Measurements from ENCODE around the gene ORMDL3. TPM values are rescaled to one million over a fixed set of nuclear protein-coding genes. Genes with fewer than 3 reads are reported as not detected.

ORMDL3 gene
- total RNA-seq, 6 experiments from 2014 or later: 105 to 174 (median 128) TPM

DNA sequence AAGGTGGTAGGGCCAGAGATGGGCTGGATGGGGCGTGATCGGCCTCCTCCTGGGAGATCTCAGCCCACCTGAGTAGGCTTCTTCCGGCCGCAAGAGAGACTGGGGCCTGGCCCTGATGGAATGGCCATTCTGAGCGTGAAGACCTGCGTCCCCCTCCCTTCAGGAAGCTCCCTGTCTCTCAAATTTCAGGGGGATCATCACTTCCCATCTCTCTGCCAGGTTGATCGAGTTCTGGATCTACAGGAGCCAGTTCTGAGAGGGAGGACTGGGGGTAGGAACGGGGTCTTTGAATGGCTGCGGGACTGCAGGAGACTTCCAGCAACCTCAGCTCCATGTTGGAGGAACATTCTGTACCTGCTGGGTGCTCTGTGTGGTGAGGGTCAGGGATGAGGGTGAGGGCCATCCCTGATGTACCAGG is 26.1 kb upstream of the ORMDL3 start:
- peak overlapping the region; percentile 29 to 39 (median 31) for H3K4me3 ChIP-seq
- intact Hi-C loops (cut with DNase I): no loop called here
- H3K27me3 ChIP-seq: no peaks in the 10 kb centered on the region
- H3K27ac ChIP-seq: no peak overlapping the region
- WGBS (ENCODE audit: insufficient coverage, low coverage, low lambda C conversion rate, missing lambda C conversion rate): no CpG with 5 or more reads among the region's 9 CpGs
- DNase-seq: no peak
- H3K36me3 ChIP-seq: no peaks in the 10 kb centered on the region
- no peak for TF ChIP-seq POLR2A (IDR thresholded peaks at IDR 0.05)
- TF ChIP-seq, protein P1, sequence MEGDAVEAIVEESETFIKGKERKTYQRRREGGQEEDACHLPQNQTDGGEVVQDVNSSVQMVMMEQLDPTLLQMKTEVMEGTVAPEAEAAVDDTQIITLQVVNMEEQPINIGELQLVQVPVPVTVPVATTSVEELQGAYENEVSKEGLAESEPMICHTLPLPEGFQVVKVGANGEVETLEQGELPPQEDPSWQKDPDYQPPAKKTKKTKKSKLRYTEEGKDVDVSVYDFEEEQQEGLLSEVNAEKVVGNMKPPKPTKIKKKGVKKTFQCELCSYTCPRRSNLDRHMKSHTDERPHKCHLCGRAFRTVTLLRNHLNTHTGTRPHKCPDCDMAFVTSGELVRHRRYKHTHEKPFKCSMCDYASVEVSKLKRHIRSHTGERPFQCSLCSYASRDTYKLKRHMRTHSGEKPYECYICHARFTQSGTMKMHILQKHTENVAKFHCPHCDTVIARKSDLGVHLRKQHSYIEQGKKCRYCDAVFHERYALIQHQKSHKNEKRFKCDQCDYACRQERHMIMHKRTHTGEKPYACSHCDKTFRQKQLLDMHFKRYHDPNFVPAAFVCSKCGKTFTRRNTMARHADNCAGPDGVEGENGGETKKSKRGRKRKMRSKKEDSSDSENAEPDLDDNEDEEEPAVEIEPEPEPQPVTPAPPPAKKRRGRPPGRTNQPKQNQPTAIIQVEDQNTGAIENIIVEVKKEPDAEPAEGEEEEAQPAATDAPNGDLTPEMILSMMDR (IDR thresholded peaks at IDR 0.05): no peak
- H3K4me1 ChIP-seq: peaks cover 0 to 20% (median 5%) of the 10 kb centered on the region in 4 donors
- ATAC-seq: no peak
- H3K9me3 ChIP-seq: no peaks in the 10 kb centered on the region

DNA sequence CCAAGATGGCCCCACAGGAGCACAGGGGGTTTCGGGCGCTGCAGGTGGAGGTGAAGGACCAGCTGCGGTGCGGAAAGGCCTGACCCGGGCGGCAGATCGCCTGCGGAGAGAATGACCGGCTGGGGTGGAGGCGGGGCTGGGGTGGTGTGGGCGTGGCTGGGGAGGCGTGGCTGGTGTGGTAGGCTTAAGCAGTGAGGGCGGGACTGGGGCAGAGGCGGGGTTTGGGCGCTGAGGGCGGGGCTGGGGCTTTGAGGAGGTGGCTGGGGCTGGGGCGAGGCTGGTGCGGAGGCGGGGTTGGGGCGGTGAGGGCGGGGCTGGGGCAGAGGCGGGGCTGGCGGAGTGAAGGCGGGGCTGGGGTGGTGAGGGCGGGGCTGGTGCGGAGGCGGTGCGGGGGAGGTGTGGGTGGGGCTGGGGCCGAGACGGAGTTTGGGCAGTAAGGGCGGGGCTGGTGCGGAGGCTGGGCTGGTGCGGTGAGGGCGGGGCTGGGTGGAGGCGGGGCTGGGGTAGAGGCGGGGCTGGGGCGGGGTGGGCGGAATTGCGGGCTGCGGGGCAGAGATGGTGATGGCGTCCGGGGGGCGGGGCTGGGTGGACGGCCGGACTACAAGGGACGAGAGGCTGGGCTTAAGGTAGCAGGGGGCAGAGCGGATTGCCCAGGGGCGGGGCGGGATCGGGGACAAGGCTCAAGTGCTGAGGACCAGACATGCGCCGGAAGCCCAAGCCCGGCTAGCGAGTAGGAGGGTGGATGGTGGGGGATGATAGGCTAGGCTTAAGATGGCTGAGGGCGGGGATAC is 25.5 kb upstream of the ORMDL3 start:
- Histone ChIP-seq H3K9me3 (no peaks in the 10 kb centered on the region), H3K27ac (no peak overlapping the region), H3K36me3 (no peaks in the 10 kb centered on the region), H3K27me3 (no peaks in the 10 kb centered on the region), H3K4me3 (peak overlapping the region; percentile 29 to 41 (median 31)), H3K4me1 (peaks cover 0 to 20% (median 5%) of the 10 kb centered on the region in 4 donors)
- DNase-seq: peak; percentile 100
- peak; percentile 87 to 94 (median 90) for ATAC-seq
- intact Hi-C loops (cut with DNase I): no loop called here
- TF ChIP-seq, protein P1 (IDR thresholded peaks at IDR 0.05): no peak
- TF ChIP-seq POLR2A (IDR thresholded peaks at IDR 0.05): peak; percentile 55
- under 1% methylated on average over 43 of the region's 55 CpGs for WGBS (ENCODE audit: insufficient coverage, low coverage, low lambda C conversion rate, missing lambda C conversion rate)

DNA sequence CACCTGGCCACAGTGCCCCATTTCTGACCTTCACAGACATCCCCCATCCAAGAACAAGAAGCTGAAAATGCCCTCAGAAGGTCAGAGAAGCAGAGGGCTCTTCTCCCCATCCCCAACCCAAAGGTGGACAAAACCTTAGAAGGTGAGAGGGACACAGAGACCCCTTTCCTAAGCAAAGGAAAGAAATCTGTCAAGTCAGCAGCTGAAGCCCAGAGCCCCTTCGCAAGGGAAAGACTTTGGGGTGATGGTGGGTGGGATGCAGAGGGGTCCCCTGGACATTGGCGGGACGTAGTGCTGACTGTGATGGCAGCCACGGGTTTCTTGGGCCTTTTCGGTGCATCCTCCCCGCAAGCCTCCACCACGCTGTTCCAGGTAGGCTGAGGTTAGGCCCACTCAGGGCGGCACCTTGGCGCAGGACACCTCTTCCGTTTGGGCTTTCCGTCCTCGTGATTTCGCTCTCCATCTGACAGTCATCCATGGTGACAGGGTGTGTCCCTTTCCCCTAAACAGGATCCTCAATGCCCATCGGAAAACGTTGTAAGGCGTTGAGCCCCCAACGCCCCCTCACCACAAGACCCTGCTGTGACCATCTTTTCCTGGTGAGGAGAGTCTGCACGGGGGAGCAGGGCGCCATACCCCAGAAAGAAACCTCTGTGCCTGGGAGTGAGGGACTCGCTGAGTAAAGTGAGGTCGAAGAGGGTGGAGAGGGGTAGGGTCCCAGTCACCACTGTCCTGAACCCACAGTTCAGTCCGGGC is 24.7 kb upstream of the ORMDL3 start:
- intact Hi-C loops (cut with DNase I): no loop called here
- Histone ChIP-seq H3K4me3 (peak overlapping the region; percentile 21 to 41 (median 30)), H3K27me3 (no peaks in the 10 kb centered on the region), H3K9me3 (no peaks in the 10 kb centered on the region), H3K4me1 (peaks cover 0 to 20% (median 5%) of the 10 kb centered on the region in 4 donors), H3K27ac (no peak overlapping the region), H3K36me3 (no peaks in the 10 kb centered on the region)
- WGBS (ENCODE audit: insufficient coverage, low coverage, low lambda C conversion rate, missing lambda C conversion rate): 30% methylated on average over 9 of the region's 22 CpGs
- no peak for TF ChIP-seq POLR2A (IDR thresholded peaks at IDR 0.05)
- TF ChIP-seq, protein P1 (IDR thresholded peaks at IDR 0.05): no peak
- no peak for ATAC-seq
- peak in 1 of 3 donors; percentile 64 for DNase-seq

DNA sequence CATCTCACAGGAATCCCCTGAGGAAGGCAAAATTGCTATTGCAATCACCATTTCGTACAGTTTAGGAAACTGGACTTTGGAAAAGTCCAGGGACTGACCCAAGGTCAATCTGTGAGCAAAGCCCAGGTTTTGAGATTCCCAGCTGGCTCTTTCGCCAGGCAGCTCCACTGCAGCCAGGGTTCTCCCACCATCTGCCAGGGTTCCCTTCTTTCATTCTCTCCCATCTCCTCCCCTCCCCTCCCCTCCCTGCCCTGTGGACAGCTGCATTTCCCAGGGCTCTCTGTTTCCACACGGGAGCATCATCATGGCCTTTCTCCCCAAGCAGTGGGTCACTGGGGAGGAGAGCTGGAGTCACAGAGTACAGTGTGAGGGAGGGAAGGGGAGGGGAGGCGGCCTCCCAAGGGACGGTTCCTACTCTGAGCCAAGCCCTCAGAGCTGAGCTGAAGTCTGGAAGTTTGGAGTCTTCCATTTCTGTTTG is 23.5 kb upstream of the ORMDL3 start:
- 16% methylated on average over 4 of the region's 5 CpGs for WGBS (ENCODE audit: insufficient coverage, low coverage, low lambda C conversion rate, missing lambda C conversion rate)
- Histone ChIP-seq H3K27ac (no peak overlapping the region), H3K36me3 (no peaks in the 10 kb centered on the region), H3K4me3 (no peak overlapping the region), H3K27me3 (no peaks in the 10 kb centered on the region), H3K4me1 (peaks cover 0 to 20% (median 5%) of the 10 kb centered on the region in 4 donors), H3K9me3 (no peaks in the 10 kb centered on the region)
- ATAC-seq (peak in 3 of 4 donors; percentile 3 to 15 (median 4)), DNase-seq (peak in 2 of 3 donors; percentile 65 to 69)
- intact Hi-C loops (cut with DNase I): no loop called here
- TF ChIP-seq, protein P1 (IDR thresholded peaks at IDR 0.05): no peak
- no peak for TF ChIP-seq POLR2A (IDR thresholded peaks at IDR 0.05)
